OCI-LY7 (cell line): ENCODE results near the gene TGM5. TPM values are rescaled to one million over a fixed set of nuclear protein-coding genes. Genes with fewer than 3 reads are reported as not detected.

Experiments
- BruUV-seq: library from RNA; stranded (reverse); fragments of 400-500 nt; replicated peaks from 2 replicates; lab custom pipeline; 2021; lab: Mats Ljungman, UMichigan
- CTCF ChIA-PET: fragments of 300-600 bp; sonication (Branson Sonifier 250); formaldehyde crosslinking; loops from one replicate; lab custom pipeline; 2022; ENCODE audit warnings: antibody characterized with exemption; ENCODE audit not compliant: unreplicated experiment; lab: Charles Lee
- POLR2A ChIA-PET: fragments of 300-600 bp; sonication (Branson Sonifier 250); formaldehyde crosslinking; loops from one replicate; lab custom pipeline; 2022; ENCODE audit warnings: antibody characterized with exemption; lab: Charles Lee
- DNase-seq: peaks from one replicate; pipeline ENCODE4 v3.0.0-alpha.2; 2015; ENCODE audit warnings: low spot score
- H2AFZ ChIP-seq: fragments of 200-600 bp; sonication (generic), shearing (Covaris generic); 2 replicates; pipeline ENCODE4 v1.6.1; 2014; ENCODE audit warnings: mild to moderate bottlenecking, antibody characterized with exemption, low read length, moderate library complexity
- H3K27ac ChIP-seq: fragments of 200-600 bp; sonication (generic); 2 replicates; pipeline ENCODE4 v1.5.1; 2014; ENCODE audit warnings: mixed run types, low read depth, mild to moderate bottlenecking, moderate library complexity, low read length, inconsistent platforms; ENCODE audit not compliant: poor library complexity, severe bottlenecking
- H3K36me3 ChIP-seq: fragments of 200-600 bp; sonication (generic); 2 replicates; pipeline ENCODE4 v1.6.1; 2014; ENCODE audit warnings: mild to moderate bottlenecking, antibody characterized with exemption, low read length, moderate library complexity, mixed read lengths; ENCODE audit not compliant: insufficient read depth
- H3K4me1 ChIP-seq: fragments of 200-600 bp; sonication (generic); 2 replicates; pipeline ENCODE4 v1.5.1; 2014; ENCODE audit warnings: mild to moderate bottlenecking, low read length; ENCODE audit not compliant: insufficient read depth, poor library complexity, severe bottlenecking
- H3K4me2 ChIP-seq: fragments of 200-600 bp; sonication (generic); 2 replicates; pipeline ENCODE4 v1.6.1; 2014; ENCODE audit warnings: mild to moderate bottlenecking, low read length
- H3K4me3 ChIP-seq: fragments of 200-600 bp; sonication (generic); 2 replicates; pipeline ENCODE4 v1.5.1; 2014; ENCODE audit warnings: mild to moderate bottlenecking, low read depth, low read length; ENCODE audit not compliant: poor library complexity, severe bottlenecking
- H3K79me2 ChIP-seq: fragments of 200-600 bp; sonication (generic); 2 replicates; pipeline ENCODE4 v1.6.1; 2016; ENCODE audit warnings: low read depth, mild to moderate bottlenecking, low read length, moderate library complexity, mixed read lengths; ENCODE audit not compliant: insufficient read depth
- H3K9me2 ChIP-seq: fragments of 200-600 bp; sonication (generic); 2 replicates; pipeline ENCODE4 v1.6.1; 2016; ENCODE audit warnings: mild to moderate bottlenecking, low read length, mixed read lengths; ENCODE audit not compliant: insufficient read depth
- H3K9me3 ChIP-seq: fragments of 200-600 bp; sonication (generic); 2 replicates; pipeline ENCODE4 v1.6.1; 2014; ENCODE audit warnings: mild to moderate bottlenecking, mixed run types, low read length, mixed read lengths
- H4K20me1 ChIP-seq: fragments of 200-600 bp; sonication (generic); 2 replicates; pipeline ENCODE4 v1.6.1; 2014; ENCODE audit warnings: mild to moderate bottlenecking, antibody characterized with exemption, low read length, moderate library complexity, mixed read lengths; ENCODE audit not compliant: insufficient read depth
- EZH2phosphoT487 ChIP-seq: fragments of 200-600 bp; sonication (generic); IDR thresholded peaks from 2 replicates; pipeline ENCODE4 v1.6.1; 2018; ENCODE audit warnings: low read depth, borderline replicate concordance, mild to moderate bottlenecking, mixed run types, antibody characterized with exemption, low read length, moderate library complexity, mixed read lengths
- intact Hi-C: fragments of 100-400 bp; cut with micrococcal nuclease; formaldehyde crosslinking; loops from one replicate; pipeline ENCODE4 v1.10.0; 2022; ENCODE audit not compliant: unreplicated experiment
- total RNA-seq, 2 experiments: library from RNA; depleted of rRNA in 1 of 2; stranded (reverse); fragments of >200 nt in 1 of 2; shearing (Covaris generic) in 1 of 2; gene quantifications; 2 replicates each; pipeline ENCODE4 v1.2.3, GENCODE V29; 2014 to 2022
- TF ChIP-seq, protein P1 (sequence below): fragments of 200-600 bp; sonication (generic); conservative IDR thresholded peaks from 2 replicates; pipeline ENCODE4 v1.5.1; 2014; ENCODE audit warnings: mild to moderate bottlenecking, antibody characterized with exemption, low read length, moderate library complexity, mixed read lengths

TGM5 gene
- total RNA-seq, 2 experiments from 2014 or later: not detected

GRCh38 chr15:43286074-43286473 is 19.3 kb upstream of the TGM5 start:
- H3K9me3 ChIP-seq: no peaks in the 10 kb centered on the region
- TF ChIP-seq EZH2phosphoT487: no peak
- TF ChIP-seq, protein P1, sequence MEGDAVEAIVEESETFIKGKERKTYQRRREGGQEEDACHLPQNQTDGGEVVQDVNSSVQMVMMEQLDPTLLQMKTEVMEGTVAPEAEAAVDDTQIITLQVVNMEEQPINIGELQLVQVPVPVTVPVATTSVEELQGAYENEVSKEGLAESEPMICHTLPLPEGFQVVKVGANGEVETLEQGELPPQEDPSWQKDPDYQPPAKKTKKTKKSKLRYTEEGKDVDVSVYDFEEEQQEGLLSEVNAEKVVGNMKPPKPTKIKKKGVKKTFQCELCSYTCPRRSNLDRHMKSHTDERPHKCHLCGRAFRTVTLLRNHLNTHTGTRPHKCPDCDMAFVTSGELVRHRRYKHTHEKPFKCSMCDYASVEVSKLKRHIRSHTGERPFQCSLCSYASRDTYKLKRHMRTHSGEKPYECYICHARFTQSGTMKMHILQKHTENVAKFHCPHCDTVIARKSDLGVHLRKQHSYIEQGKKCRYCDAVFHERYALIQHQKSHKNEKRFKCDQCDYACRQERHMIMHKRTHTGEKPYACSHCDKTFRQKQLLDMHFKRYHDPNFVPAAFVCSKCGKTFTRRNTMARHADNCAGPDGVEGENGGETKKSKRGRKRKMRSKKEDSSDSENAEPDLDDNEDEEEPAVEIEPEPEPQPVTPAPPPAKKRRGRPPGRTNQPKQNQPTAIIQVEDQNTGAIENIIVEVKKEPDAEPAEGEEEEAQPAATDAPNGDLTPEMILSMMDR: no peak
- BruUV-seq: no TSS peak
- no peak overlapping the region for H3K27ac ChIP-seq
- no peaks in the 10 kb centered on the region for H4K20me1 ChIP-seq
- H3K36me3 ChIP-seq: no peaks in the 10 kb centered on the region
- no peaks in the 10 kb centered on the region for H3K79me2 ChIP-seq
- H2AFZ ChIP-seq: peak overlapping the region; percentile 34; the same call in 1 of the 2 replicates
- ChIA-PET POLR2A (interaction anchor here (1.2 to 1.5 kb wide), 2 partner anchors 55 to 96 kb away, joined by 3 read pairs; no protein-coding TSS in a partner anchor), CTCF (interaction anchor here (1.7 kb wide), 1 partner anchor 61 kb away, joined by 14 read pairs; no protein-coding TSS in a partner anchor)
- intact Hi-C loops: loop anchor here (5.0 kb wide), 1 partner anchor 579 kb away; no protein-coding TSS in a partner anchor
- H3K4me3 ChIP-seq: no peak overlapping the region
- no peak for DNase-seq
- no peaks in the 10 kb centered on the region for H3K4me1 ChIP-seq
- H3K4me2 ChIP-seq: no peak overlapping the region
- H3K9me2 ChIP-seq: no peaks in the 10 kb centered on the region

GRCh38 chr15:43285609-43286037 is 18.9 kb upstream of the TGM5 start:
- CTCF ChIA-PET: interaction anchor here (1.7 kb wide), 1 partner anchor 60 kb away, joined by 14 read pairs; no protein-coding TSS in a partner anchor
- Histone ChIP-seq H2AFZ (peak overlapping the region; percentile 34; the same call in 1 of the 2 replicates), H3K4me3 (no peak overlapping the region), H3K4me2 (no peak overlapping the region), H3K9me2 (no peaks in the 10 kb centered on the region), H3K9me3 (no peaks in the 10 kb centered on the region), H4K20me1 (no peaks in the 10 kb centered on the region), H3K79me2 (no peaks in the 10 kb centered on the region), H3K36me3 (no peaks in the 10 kb centered on the region), H3K27ac (no peak overlapping the region), H3K4me1 (no peaks in the 10 kb centered on the region)
- no peak for TF ChIP-seq EZH2phosphoT487
- TF ChIP-seq, protein P1: peak; percentile 93
- DNase-seq: peak; percentile 79
- BruUV-seq: no TSS peak
- intact Hi-C loops: loop anchor here (1.0 to 5.0 kb wide), 3 partner anchors 60 to 578 kb away; partner anchors contain the start of gene CCNDBP1
- POLR2A ChIA-PET: interaction anchor here (1.2 to 1.5 kb wide), 3 partner anchors 54 to 96 kb away, joined by 3 to 4 read pairs (median 3); no protein-coding TSS in a partner anchor

- Histone ChIP-seq H3K27ac (no peak overlapping the region), H3K9me2 (no peaks in the 10 kb centered on the region), H3K4me1 (no peaks in the 10 kb centered on the region), H3K4me2 (no peak overlapping the region), H3K79me2 (no peaks in the 10 kb centered on the region), H4K20me1 (no peaks in the 10 kb centered on the region), H3K36me3 (no peaks in the 10 kb centered on the region), H3K9me3 (no peaks in the 10 kb centered on the region), H3K4me3 (no peak overlapping the region), H2AFZ (no peak overlapping the region)
- BruUV-seq: no TSS peak
- no peak for DNase-seq
- intact Hi-C loops: no loop called here
- POLR2A ChIA-PET: no interaction called here
- CTCF ChIA-PET: no interaction called here
- TF ChIP-seq EZH2phosphoT487: no peak
- TF ChIP-seq, protein P1: no peak
Observed at GRCh38 chr15:43283526-43283925, 16.8 kb upstream of the TGM5 start.
